ENCODE results near the gene CASP1.
"Not testable (repeated sequence)": the region's sequence is repeated elsewhere in the genome, so short reads cannot be mapped to it uniquely, and the experiment has no call there.

CASP1 gene

DNA sequence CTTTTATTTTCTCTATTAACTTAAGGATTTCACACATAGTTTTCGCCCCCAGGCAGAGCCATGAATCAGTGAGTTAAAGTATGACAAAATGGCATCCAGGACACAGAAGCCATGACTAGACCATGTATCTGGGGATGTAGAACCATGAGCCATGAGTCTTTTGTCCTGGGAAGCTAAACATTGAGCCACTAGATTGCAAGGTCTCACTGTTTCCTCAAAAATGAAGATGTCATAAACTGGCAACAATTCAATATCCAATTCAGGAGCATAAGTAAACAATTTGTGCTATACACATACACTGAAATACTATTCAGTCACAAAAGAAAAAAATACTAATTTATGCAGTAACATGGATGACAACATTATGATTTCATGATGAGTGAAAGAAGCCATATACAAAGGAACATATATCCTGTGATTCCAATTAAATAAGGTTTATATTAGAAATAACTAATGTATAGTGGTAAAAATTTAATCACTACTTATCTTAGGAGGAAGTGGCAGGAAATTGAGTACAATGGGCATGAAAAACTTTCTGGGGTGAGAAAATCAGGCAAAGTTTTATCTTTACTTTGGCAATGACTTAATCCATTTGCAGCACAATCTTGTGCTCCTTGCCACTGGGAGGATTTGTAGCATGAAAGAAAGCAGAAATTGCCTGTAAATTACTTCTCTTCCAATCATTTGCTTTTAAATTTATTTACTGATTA lies 38.7 kb upstream of the CASP1 start:
- intact Hi-C loops (cut with DNase I; ENCODE audit: low total_unique reads): no loop called here
- no peak for DNase-seq
- Histone ChIP-seq H3K4me3 (no peak overlapping the region), H3K27ac (no peak overlapping the region), H3K36me3 (no peaks in the 10 kb centered on the region), H3K9me3 (no peaks in the 10 kb centered on the region), H3K4me1 (no peaks in the 10 kb centered on the region), H3K27me3 (no peaks in the 10 kb centered on the region)
- no peak for TF ChIP-seq CTCF (IDR thresholded peaks at IDR 0.05)

DNA sequence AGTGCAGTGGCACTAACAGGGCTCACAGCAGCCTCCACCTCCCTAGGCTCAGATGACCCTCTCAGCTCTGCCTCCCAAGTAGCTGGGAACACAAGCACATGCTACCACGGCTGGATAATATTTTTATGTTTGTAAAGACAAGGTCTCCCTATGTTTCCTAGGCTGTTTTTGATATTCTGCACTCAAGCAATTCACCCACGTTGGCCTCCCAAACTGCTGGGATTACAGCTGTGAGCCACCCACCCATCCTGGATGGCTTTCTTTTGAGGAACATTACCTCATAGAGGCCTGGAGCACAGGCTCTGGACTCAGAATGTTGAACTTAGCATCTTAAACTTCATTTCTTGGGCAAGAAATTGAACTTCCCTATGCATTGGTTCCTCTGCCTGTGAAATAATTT lies 37.1 kb upstream of the CASP1 start:
- H3K27ac ChIP-seq; H3K9me3 ChIP-seq; H3K4me3 ChIP-seq; intact Hi-C loops (cut with DNase I; ENCODE audit: low total_unique reads); H3K36me3 ChIP-seq; H3K27me3 ChIP-seq; H3K4me1 ChIP-seq; DNase-seq: not testable (repeated sequence)

DNA sequence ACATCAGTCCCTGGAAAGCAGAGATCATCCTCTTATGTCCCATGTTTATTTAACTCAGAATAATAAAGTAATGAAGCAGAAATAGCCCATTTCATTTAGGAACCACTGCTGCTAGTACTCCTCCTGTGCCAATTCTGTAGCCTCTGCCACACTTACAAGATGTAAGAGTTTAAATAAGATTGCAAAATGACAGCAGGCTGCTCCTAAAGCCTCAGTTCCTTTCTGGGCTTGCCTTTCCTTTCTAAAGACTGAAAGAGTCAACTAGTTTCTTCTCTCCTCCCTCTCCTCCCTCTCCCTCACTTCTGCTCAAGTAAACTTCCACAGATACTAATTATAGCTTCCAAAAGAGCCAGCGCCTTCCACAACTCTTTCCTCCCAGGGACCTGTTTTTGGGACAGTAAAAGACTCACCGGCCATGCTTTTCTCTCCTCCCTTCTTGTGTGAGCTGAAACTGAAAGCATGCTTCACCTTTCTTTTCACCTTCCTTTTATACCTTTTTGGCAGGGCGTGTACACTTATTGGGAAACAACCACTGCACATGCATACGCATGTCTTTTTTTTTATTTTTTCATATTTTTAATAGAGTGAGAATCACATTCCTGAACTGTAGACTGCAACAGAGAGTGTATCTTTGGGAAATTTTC lies 36.3 kb upstream of the CASP1 start:
- intact Hi-C loops (cut with DNase I; ENCODE audit: low total_unique reads): no loop called here
- no peaks in the 10 kb centered on the region for H3K36me3 ChIP-seq
- TF ChIP-seq CTCF (IDR thresholded peaks at IDR 0.05): no peak
- H3K27ac ChIP-seq: no peak overlapping the region
- no peak overlapping the region for H3K4me3 ChIP-seq
- H3K4me1 ChIP-seq: no peaks in the 10 kb centered on the region
- no peaks in the 10 kb centered on the region for H3K9me3 ChIP-seq
- no peak for DNase-seq
- no peaks in the 10 kb centered on the region for H3K27me3 ChIP-seq

GRCh38 chr11:105070306-105070705 lies 35.4 kb upstream of the CASP1 start:
- TF ChIP-seq CTCF (IDR thresholded peaks at IDR 0.05): no peak
- Histone ChIP-seq H3K9me3 (no peaks in the 10 kb centered on the region), H3K4me3 (no peak overlapping the region), H3K36me3 (no peaks in the 10 kb centered on the region), H3K27me3 (no peaks in the 10 kb centered on the region), H3K27ac (no peak overlapping the region), H3K4me1 (no peaks in the 10 kb centered on the region)
- intact Hi-C loops (cut with DNase I; ENCODE audit: low total_unique reads): no loop called here
- no peak for DNase-seq

- H3K36me3 ChIP-seq; H3K9me3 ChIP-seq; intact Hi-C loops (cut with DNase I; ENCODE audit: low total_unique reads): not testable (repeated sequence)
These were observed 34.8 kb upstream of the CASP1 start for GRCh38 chr11:105069749-105070148.

DNA sequence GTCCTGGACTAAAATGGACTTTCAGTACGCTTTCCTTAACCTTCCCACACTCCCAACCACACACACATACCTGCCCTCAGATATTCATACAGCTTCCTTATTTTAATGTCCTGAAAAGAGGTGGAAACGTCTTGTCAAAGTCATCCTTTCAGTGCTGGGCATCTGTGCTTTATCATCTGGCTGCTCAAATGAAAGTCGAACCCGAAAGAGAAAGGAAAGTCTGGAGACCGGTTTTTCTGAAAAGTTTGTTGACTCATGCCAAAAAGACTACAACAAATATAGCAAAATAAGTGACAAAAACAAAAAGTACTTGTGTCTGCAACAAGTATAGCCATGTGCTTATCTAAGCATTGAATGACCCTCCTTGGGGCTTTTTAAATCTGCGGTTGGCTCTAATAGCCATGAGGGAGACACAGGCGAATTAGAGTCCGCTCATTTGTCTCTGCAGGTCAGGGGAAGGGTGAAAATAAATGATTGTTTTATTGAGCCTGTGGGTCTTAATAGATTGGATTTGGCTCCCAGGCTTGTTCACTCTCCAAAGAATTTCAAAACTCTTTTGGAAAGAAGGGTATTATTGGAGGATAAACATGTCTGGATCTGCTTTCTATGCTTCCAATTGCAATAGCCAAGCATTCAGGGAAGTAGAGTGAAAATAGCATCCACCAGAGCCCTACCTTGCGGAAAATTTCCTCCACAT lies 28.4 kb upstream of the CASP1 start:
- H3K27ac ChIP-seq; H3K4me3 ChIP-seq; intact Hi-C loops (cut with DNase I; ENCODE audit: low total_unique reads); H3K9me3 ChIP-seq; H3K4me1 ChIP-seq; DNase-seq; H3K27me3 ChIP-seq; H3K36me3 ChIP-seq: not testable (repeated sequence)

More at GRCh38 chr11:105069749-105070148, 34.8 kb upstream of the CASP1 start:
- not testable (repeated sequence) for DNase-seq, H3K27me3 ChIP-seq, H3K4me1 ChIP-seq, H3K4me3 ChIP-seq, H3K27ac ChIP-seq

DNA sequence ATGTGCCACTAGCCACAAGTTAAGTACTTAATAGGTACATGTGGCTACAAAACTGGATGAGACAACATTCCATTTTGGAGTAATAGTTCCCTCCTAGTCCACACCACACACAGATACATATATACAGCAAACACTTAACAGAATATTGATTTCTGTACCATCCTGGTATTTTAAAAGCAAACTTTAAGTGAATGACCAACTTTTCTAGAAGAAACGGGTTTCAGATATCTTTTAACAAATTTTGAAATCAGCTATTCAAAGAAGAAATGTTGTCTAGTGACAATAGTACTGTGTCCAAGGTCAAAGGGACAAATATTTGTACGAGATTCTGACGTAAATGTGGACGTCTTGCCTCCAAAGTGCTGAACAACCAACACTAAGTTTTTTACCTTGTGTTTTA lies 22.5 kb upstream of the CASP1 start:
- Histone ChIP-seq H3K9me3 (no peaks in the 10 kb centered on the region), H3K27ac (no peak overlapping the region), H3K36me3 (no peaks in the 10 kb centered on the region), H3K27me3 (no peaks in the 10 kb centered on the region), H3K4me1 (no peaks in the 10 kb centered on the region), H3K4me3 (no peak overlapping the region)
- no peak for TF ChIP-seq CTCF (IDR thresholded peaks at IDR 0.05)
- no peak for DNase-seq
- intact Hi-C loops (cut with DNase I; ENCODE audit: low total_unique reads): no loop called here

All from tibial artery (tissue), 4 donors.